ENCODE results near the gene BABAM1. TPM values are rescaled to one million over a fixed set of nuclear protein-coding genes. Genes with fewer than 3 reads are reported as not detected.

The BABAM1 gene
- total RNA-seq, 2 donors from 2014 or later, result 136 to 151 TPM

DNA sequence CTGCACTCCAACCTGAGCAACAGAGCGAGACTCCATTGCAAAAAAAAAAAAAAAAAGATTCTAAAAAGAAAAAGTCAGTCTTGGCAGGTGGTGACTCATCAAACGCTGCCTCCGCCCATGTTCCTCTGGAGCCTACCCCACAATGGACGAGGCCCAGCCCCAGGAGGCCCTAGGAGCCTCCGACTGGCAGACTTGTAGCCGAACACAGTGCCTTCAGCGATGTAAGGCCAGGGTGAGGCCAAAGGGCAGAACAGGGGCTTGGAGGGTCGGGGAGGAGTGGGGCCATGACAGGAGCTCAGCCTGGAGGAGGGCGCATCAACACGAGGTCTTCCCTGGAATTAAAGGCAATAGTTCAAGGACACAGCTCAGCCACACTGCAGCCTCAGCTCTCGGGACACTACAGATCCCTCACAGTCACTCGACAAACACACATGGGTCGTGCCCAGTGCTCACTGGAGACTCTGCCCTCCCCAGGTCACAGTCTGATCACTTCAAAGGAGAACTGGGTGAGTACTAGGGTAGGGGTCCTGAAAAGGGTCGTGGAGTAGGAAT is 47.0 kb upstream of the BABAM1 start:
- Histone ChIP-seq H3K4me3 (ENCODE audit: low read length) (no peak overlapping the region), H3K27me3 (ENCODE audit: control insufficient read depth, insufficient read depth, low read length, poor library complexity, severe bottlenecking) (no peaks in the 10 kb centered on the region), H3K4me1 (ENCODE audit: control insufficient read depth, insufficient read depth, low read length) (no peaks in the 10 kb centered on the region), H3K27ac (ENCODE audit: low read depth, low read length) (no peak overlapping the region), H3K9ac (ENCODE audit: extremely low read depth, low read length, poor library complexity, severe bottlenecking) (no peak overlapping the region), H3K9me3 (ENCODE audit: control insufficient read depth, low read length) (no peaks in the 10 kb centered on the region), H3K36me3 (ENCODE audit: control insufficient read depth, insufficient read depth, low read length) (peaks cover 8% of the 10 kb centered on the region)
- no peak for DNase-seq
- TF ChIP-seq, protein P1, sequence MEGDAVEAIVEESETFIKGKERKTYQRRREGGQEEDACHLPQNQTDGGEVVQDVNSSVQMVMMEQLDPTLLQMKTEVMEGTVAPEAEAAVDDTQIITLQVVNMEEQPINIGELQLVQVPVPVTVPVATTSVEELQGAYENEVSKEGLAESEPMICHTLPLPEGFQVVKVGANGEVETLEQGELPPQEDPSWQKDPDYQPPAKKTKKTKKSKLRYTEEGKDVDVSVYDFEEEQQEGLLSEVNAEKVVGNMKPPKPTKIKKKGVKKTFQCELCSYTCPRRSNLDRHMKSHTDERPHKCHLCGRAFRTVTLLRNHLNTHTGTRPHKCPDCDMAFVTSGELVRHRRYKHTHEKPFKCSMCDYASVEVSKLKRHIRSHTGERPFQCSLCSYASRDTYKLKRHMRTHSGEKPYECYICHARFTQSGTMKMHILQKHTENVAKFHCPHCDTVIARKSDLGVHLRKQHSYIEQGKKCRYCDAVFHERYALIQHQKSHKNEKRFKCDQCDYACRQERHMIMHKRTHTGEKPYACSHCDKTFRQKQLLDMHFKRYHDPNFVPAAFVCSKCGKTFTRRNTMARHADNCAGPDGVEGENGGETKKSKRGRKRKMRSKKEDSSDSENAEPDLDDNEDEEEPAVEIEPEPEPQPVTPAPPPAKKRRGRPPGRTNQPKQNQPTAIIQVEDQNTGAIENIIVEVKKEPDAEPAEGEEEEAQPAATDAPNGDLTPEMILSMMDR (conservative IDR thresholded peaks at IDR 0.05), result no peak
- WGBS, 2 experiments (ENCODE audit: insufficient coverage in 1 of 2, insufficient read length in 1 of 2), result 86 to 87% methylated on average over 11 to 14 of the region's 14 CpGs
- Mint-ChIP-seq H3K4me3 (no peak overlapping the region), H3K4me1 (no peaks in the 10 kb centered on the region), H3K36me3 (ENCODE audit: low read depth) (peaks cover 28% of the 10 kb centered on the region), H3K9me3 (no peaks in the 10 kb centered on the region), H3K27me3 (ENCODE audit: insufficient read depth) (no peaks in the 10 kb centered on the region), H3K27ac (no peak overlapping the region)

DNA sequence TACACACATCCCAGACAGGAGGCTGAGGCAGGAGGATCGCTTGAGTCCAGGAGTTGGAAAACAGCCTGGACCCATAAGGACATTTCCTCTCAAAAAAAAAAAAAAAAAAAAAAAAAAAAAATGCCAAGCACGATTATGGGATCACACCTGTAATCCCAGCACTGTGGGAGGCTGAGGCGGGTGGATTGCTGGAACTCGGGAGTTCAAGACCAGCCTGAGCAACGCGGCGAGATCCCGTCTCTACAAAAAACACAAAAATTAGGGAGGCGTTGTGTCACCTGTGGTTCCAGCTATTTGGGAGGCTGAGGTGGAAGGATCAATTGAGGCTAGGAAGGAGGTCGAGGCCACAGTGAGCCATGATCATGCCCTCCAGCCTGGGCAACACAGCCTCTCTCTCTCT is 42.2 kb upstream of the BABAM1 start:
- Mint-ChIP-seq H3K36me3 (ENCODE audit: low read depth) (peaks cover 4% of the 10 kb centered on the region), H3K27ac (no peak overlapping the region), H3K9me3 (no peaks in the 10 kb centered on the region), H3K27me3 (ENCODE audit: insufficient read depth) (no peaks in the 10 kb centered on the region), H3K4me3 (peak overlapping the region; percentile 71), H3K4me1 (no peaks in the 10 kb centered on the region)
- 90 to 96% methylated on average over 8 to 9 of the region's 10 CpGs for WGBS, 2 experiments (ENCODE audit: insufficient coverage in 1 of 2, insufficient read length in 1 of 2)
- Histone ChIP-seq H3K27ac (ENCODE audit: low read depth, low read length) (no peak overlapping the region), H3K27me3 (ENCODE audit: control insufficient read depth, insufficient read depth, low read length, poor library complexity, severe bottlenecking) (no peaks in the 10 kb centered on the region), H3K36me3 (ENCODE audit: control insufficient read depth, insufficient read depth, low read length) (no peaks in the 10 kb centered on the region), H3K4me3 (ENCODE audit: low read length) (no peak overlapping the region), H3K9ac (ENCODE audit: extremely low read depth, low read length, poor library complexity, severe bottlenecking) (no peak overlapping the region), H3K4me1 (ENCODE audit: control insufficient read depth, insufficient read depth, low read length) (no peaks in the 10 kb centered on the region), H3K9me3 (ENCODE audit: control insufficient read depth, low read length) (no peaks in the 10 kb centered on the region)
- no peak for DNase-seq
- TF ChIP-seq, protein P1 (conservative IDR thresholded peaks at IDR 0.05), result no peak

DNA sequence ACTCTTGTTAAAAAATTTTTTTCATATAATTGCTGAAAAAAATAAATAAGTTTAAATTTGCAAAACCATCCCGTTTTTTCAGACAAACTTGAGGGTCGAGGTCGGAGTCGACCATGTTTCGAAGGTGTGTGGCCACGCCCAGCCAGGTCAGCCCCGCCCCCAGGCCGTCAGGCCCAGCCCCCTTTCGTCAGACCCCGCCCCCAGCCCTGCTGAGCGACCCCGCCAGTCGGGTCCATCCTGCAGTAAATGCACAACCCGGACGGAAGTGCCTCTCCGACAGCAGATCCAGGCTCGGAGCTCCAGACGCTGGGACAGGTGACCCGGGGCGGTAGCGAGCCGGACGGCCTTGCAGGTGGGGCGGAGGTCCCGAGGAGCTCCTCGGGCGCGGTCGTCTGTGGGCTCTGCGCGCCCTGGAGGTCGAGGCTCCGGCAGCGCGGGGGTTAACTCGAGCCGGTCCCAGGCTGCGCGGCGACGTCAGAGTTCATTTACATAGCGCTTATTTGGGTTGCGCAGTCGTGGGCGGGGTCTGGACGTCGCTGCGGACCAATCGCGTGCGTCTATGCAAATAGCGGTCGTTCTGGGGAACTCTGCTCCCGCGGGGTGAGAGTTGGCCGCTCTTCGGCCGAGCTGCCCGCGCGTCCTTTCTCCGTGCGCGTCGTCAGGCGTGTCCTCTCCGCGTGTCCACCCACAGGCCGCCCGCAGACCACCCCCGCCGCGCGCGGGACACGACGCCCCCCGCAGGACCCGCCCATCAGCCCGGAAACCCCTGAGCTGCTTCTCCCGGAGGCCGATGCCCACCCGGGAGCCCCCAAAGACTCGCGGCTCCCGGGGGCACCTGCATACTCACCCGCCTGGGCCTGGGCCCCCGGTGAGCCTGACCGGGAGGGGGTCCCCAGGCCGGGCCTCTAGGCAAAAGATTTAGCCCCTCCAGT is 41.0 kb upstream of the BABAM1 start, which contains the start of gene OCEL1:
TSS of gene OCEL1 (plus strand) at position 225 of the 932 bp plus-strand sequence. CDS start at position 247, 22 bp downstream.
- Histone ChIP-seq H3K4me1 (ENCODE audit: control insufficient read depth, insufficient read depth, low read length) (no peaks in the 10 kb centered on the region), H3K9me3 (ENCODE audit: control insufficient read depth, low read length) (no peaks in the 10 kb centered on the region), H3K4me3 (ENCODE audit: low read length) (peak within 1 kb of the TSS; percentile 84), H3K36me3 (ENCODE audit: control insufficient read depth, insufficient read depth, low read length) (peaks cover 7% of the 10 kb centered on the region), H3K9ac (ENCODE audit: extremely low read depth, low read length, poor library complexity, severe bottlenecking) (peak within 1 kb of the TSS; percentile 71), H3K27me3 (ENCODE audit: control insufficient read depth, insufficient read depth, low read length, poor library complexity, severe bottlenecking) (no peaks in the 10 kb centered on the region), H3K27ac (ENCODE audit: low read depth, low read length) (peak within 1 kb of the TSS; percentile 90)
- TF ChIP-seq, protein P1 (conservative IDR thresholded peaks at IDR 0.05), result no peak
- DNase-seq, result peak; percentile 98
- 0 to 1% methylated on average over 25 to 90 of the region's 90 CpGs for WGBS, 2 experiments (ENCODE audit: insufficient coverage in 1 of 2, insufficient read length in 1 of 2)
- peak within 1 kb of the TSS; percentile 98 for H3K27ac Mint-ChIP-seq
- no peaks in the 10 kb centered on the region for H3K9me3 Mint-ChIP-seq
- peaks cover 9% of the 10 kb centered on the region for H3K36me3 Mint-ChIP-seq (ENCODE audit: low read depth)
- H3K4me1 Mint-ChIP-seq, result no peaks in the 10 kb centered on the region
- H3K27me3 Mint-ChIP-seq (ENCODE audit: insufficient read depth), result no peaks in the 10 kb centered on the region
- H3K4me3 Mint-ChIP-seq, result peak within 1 kb of the TSS; percentile 71
